ENCODE measurements around the gene XRCC4.

The XRCC4 gene

GRCh38 chr5:83076742-83077661 lies at the start of gene XRCC4, which contains the start of gene TMEM167A:
TSS of gene XRCC4 (plus strand) at chr5:83077547. CDS start at chr5:83104920, 27,373 bp downstream.
TSS of gene TMEM167A (minus strand) at chr5:83077394. CDS start at chr5:83077323, 71 bp downstream.
- ChIA-PET CTCF (interaction anchor here (0.6 to 1.0 kb wide), 3 partner anchors 9 to 727 kb away, joined by 3 to 5 read pairs (median 3); no protein-coding TSS in a partner anchor), POLR2A (interaction anchor here (0.6 to 0.9 kb wide), 5 partner anchors 19 to 811 kb away, joined by 3 read pairs; no protein-coding TSS in a partner anchor)
- DNase-seq (ENCODE audit: low read depth, low spot score) = peak; percentile 95
- TF ChIP-seq CTCF (IDR thresholded peaks at IDR 0.05; ENCODE audit: insufficient read depth, low read length, missing control alignments) = no peak
- peak within 1 kb of the TSS; percentile 91 for H3K4me3 ChIP-seq (ENCODE audit: low read depth, low read length)

- TF ChIP-seq CTCF (IDR thresholded peaks at IDR 0.05; ENCODE audit: insufficient read depth, low read length, missing control alignments) = no peak
- POLR2A ChIA-PET = interaction anchor here (0.7 kb wide), 1 partner anchor 444 kb away, joined by 3 read pairs; no protein-coding TSS in a partner anchor
- DNase-seq (ENCODE audit: low read depth, low spot score) = peak; percentile 42
- CTCF ChIA-PET = no interaction called here
- H3K4me3 ChIP-seq (ENCODE audit: low read depth, low read length) = no peak overlapping the region
Measured at GRCh38 chr5:83029912-83030311, 47.4 kb upstream of the XRCC4 start.

GRCh38 chr5:83031381-83031780 lies 46.0 kb upstream of the XRCC4 start:
- ChIA-PET CTCF (no interaction called here), POLR2A (no interaction called here)
- peak; percentile 26 for DNase-seq (ENCODE audit: low read depth, low spot score)
- no peak for TF ChIP-seq CTCF (IDR thresholded peaks at IDR 0.05; ENCODE audit: insufficient read depth, low read length, missing control alignments)
- no peak overlapping the region for H3K4me3 ChIP-seq (ENCODE audit: low read depth, low read length)

DNA sequence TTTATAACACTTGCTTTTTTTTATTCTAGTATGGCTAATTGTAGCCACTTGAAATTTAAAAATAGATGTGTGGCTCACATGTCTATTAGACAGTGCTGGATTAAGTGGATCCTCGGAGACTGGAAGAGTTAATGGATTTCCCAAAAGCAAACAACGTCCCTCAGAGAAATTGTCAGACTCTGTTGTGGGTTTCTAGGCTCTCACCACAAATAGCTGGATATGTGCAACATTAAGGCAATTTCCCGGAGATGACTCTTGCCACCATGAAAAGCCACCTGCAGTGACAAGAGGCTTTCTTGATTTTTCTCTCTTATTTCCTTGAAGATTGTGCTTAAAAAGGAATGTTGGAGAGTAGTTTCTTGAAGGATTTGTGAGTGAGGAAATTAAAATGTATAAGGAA lies 43.3 kb upstream of the XRCC4 start:
- ChIA-PET CTCF (no interaction called here), POLR2A (no interaction called here)
- no peak for DNase-seq (ENCODE audit: low read depth, low spot score)
- no peak for TF ChIP-seq CTCF (IDR thresholded peaks at IDR 0.05; ENCODE audit: insufficient read depth, low read length, missing control alignments)
- H3K4me3 ChIP-seq (ENCODE audit: low read depth, low read length) = no peak overlapping the region

DNA sequence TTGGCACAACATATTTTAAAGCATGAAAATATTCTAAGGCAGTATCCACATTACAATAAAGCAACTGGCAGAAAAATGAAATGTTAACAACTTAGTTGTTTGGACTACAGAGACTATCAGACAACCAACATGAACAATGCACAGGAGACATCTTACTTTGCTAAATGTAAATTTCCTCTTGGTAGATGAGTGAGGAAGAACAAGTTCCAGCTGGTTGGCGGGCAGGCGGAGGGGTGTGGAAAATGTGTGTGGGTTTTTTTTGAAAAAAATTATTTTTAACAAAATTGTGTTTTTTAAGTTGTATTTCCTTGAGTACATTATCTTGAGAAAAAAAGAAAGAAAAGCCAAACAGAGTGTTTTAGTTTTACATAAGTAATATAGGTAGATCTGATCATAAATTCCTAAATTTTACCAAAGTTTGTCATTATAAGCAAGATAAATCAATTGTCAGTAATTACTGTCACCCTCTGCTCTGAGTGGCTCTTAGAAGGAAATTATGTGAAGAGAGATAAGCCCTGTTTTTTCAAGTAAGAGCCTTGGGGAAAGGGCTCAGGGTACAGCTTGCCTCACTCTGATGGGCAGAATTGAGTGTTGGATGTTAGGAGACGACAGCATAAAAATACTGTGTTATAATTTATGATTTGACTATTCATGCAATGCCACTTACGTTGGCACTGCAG lies 42.7 kb upstream of the XRCC4 start:
- TF ChIP-seq CTCF (IDR thresholded peaks at IDR 0.05; ENCODE audit: insufficient read depth, low read length, missing control alignments) = no peak
- CTCF ChIA-PET = no interaction called here
- DNase-seq (ENCODE audit: low read depth, low spot score) = no peak
- POLR2A ChIA-PET = no interaction called here
- H3K4me3 ChIP-seq (ENCODE audit: low read depth, low read length) = no peak overlapping the region
